Measurements from ENCODE around the gene CRAT.

DNA sequence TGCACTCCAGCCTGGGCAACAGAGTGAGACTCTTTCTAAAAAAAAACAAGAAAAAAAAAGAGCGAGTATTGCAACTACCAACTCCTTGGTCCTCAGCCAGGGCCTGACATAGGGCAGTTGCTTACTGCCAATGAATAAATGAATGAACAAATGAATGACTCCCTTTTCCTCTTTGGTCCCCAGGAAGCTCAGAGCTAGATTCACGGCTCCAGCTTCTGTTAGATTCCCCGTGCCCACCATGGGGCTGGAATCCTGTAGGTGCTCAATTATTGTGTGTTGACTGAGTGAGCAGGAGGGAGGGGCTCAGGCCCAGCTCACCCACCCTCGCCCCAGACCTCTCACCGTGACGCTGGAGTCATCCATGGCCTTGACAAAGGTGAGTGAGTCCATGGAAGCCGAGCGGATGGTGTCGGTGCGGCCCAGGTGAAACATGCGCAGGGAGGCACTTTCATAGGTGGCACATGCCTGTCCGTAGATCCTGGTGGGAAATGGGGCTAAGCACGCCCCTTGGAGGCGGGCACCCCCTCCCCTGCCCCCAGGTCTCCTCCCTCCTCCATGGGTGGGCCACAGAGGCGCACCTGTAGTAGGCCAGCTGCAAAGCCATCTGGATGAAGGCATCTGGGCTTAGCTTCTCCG lies 12.8 kb downstream of the CRAT start:
- no peak for TF ChIP-seq CTCF (conservative IDR thresholded peaks at IDR 0.05 in 1 of 2, IDR thresholded peaks at IDR 0.05 in 1 of 2; ENCODE audit: low read depth in 1 of 2, low read length in 2 of 2)
- TF ChIP-seq EZH2 (IDR thresholded peaks at IDR 0.05; ENCODE audit: low read length, missing control alignments): no peak
